OCI-LY1 (cell line): ENCODE data around the gene CCDC60.

Source experiments
- H2AFZ ChIP-seq: fragments of 200-600 bp; sonication (generic), shearing (Covaris generic); 2 replicates; pipeline ENCODE4 v1.6.0; 2014; ENCODE audit warnings: antibody characterized with exemption, mild to moderate bottlenecking, low read length
- H3F3A ChIP-seq: fragments of 200-600 bp; sonication (generic), shearing (Covaris generic); 2 replicates; pipeline ENCODE4 v1.6.0; 2014; ENCODE audit warnings: mild to moderate bottlenecking, antibody characterized with exemption, low read length, moderate library complexity; ENCODE audit not compliant: insufficient read depth
- H3K27ac ChIP-seq: fragments of 200-600 bp; sonication (generic); 2 replicates; pipeline ENCODE4 v1.5.1; 2014; ENCODE audit warnings: low read length, mixed run types, mild to moderate bottlenecking, low read depth; ENCODE audit not compliant: poor library complexity, severe bottlenecking
- H3K27me3 ChIP-seq: fragments of 200-600 bp; sonication (generic); 2 replicates; pipeline ENCODE4 v1.6.0; 2014; ENCODE audit warnings: antibody characterized with exemption, mild to moderate bottlenecking, low read length, moderate library complexity; ENCODE audit not compliant: insufficient read depth
- H3K36me3 ChIP-seq: fragments of 200-600 bp; sonication (generic); 2 replicates; pipeline ENCODE4 v1.6.1; 2014; ENCODE audit warnings: mild to moderate bottlenecking, antibody characterized with exemption, low read length, moderate library complexity, mixed read lengths; ENCODE audit not compliant: insufficient read depth
- H3K4me1 ChIP-seq: fragments of 200-600 bp; sonication (generic); 2 replicates; pipeline ENCODE4 v1.5.1; 2014; ENCODE audit warnings: mild to moderate bottlenecking, low read length, moderate library complexity; ENCODE audit not compliant: insufficient read depth, severe bottlenecking
- H3K4me2 ChIP-seq: fragments of 200-600 bp; sonication (generic), shearing (Covaris generic); 2 replicates; pipeline ENCODE4 v1.6.1; 2014; ENCODE audit warnings: low read length
- H3K4me3 ChIP-seq: fragments of 200-600 bp; sonication (generic); 2 replicates; pipeline ENCODE4 v1.5.1; 2014; ENCODE audit warnings: low read length, low read depth, mild to moderate bottlenecking, mixed read lengths; ENCODE audit not compliant: poor library complexity, severe bottlenecking
- H3K79me2 ChIP-seq: fragments of 200-600 bp; shearing (Covaris generic); 2 replicates; pipeline ENCODE4 v1.6.1; 2016; ENCODE audit warnings: mixed run types, low read length, mixed read lengths; ENCODE audit not compliant: insufficient read depth
- H3K9ac ChIP-seq: fragments of 200-600 bp; sonication (generic), shearing (Covaris generic); 2 replicates; pipeline ENCODE4 v1.6.1; 2014; ENCODE audit warnings: mild to moderate bottlenecking, low read length, mixed read lengths
- H3K9me2 ChIP-seq: fragments of 200-600 bp; sonication (generic), shearing (Covaris generic); 2 replicates; pipeline ENCODE4 v1.6.1; 2014; ENCODE audit warnings: low read depth, mild to moderate bottlenecking, low read length, mixed read lengths
- H3K9me3 ChIP-seq: fragments of 200-600 bp; shearing (Covaris generic); 2 replicates; pipeline ENCODE4 v1.6.1; 2014; ENCODE audit warnings: low read length, mixed read lengths
- H4K20me1 ChIP-seq: fragments of 200-600 bp; sonication (generic), shearing (Covaris generic); 2 replicates; pipeline ENCODE4 v1.6.0; 2016; ENCODE audit warnings: mild to moderate bottlenecking, low read length; ENCODE audit not compliant: insufficient read depth
- CTCF ChIP-seq: fragments of 200-600 bp; sonication (generic), shearing (Covaris generic); IDR thresholded peaks from 2 replicates; pipeline ENCODE4 v1.5.1; 2017; ENCODE audit warnings: mild to moderate bottlenecking, antibody characterized with exemption, low read length, moderate library complexity, mixed read lengths
- EZH2 ChIP-seq: fragments of 200-600 bp; sonication (generic), shearing (Covaris generic); IDR thresholded peaks from 2 replicates; pipeline ENCODE4 v1.8.0; 2017; ENCODE audit warnings: borderline replicate concordance, mixed run types, mild to moderate bottlenecking, antibody characterized with exemption, low read length, moderate library complexity, mixed read lengths

CCDC60 gene

GRCh38 chr12:119363037-119363436, 28.5 kb downstream of the CCDC60 start:
- no peaks in the 10 kb centered on the region for H3F3A ChIP-seq
- H4K20me1 ChIP-seq = no peaks in the 10 kb centered on the region
- no peak overlapping the region for H2AFZ ChIP-seq
- no peak overlapping the region for H3K4me2 ChIP-seq
- no peak for TF ChIP-seq EZH2
- TF ChIP-seq CTCF = no peak
- no peak overlapping the region for H3K27ac ChIP-seq
- H3K27me3 ChIP-seq = no peaks in the 10 kb centered on the region
- H3K9ac ChIP-seq = no peak overlapping the region
- no peak overlapping the region for H3K4me3 ChIP-seq
- no peaks in the 10 kb centered on the region for H3K9me3 ChIP-seq
- no peaks in the 10 kb centered on the region for H3K79me2 ChIP-seq
- no peaks in the 10 kb centered on the region for H3K4me1 ChIP-seq
- H3K36me3 ChIP-seq = no peaks in the 10 kb centered on the region
- H3K9me2 ChIP-seq = no peaks in the 10 kb centered on the region

- Histone ChIP-seq H3K27me3 (no peaks in the 10 kb centered on the region), H3K4me3 (no peak overlapping the region), H3K27ac (no peak overlapping the region), H3K79me2 (no peaks in the 10 kb centered on the region), H3K36me3 (no peaks in the 10 kb centered on the region), H3K4me2 (no peak overlapping the region), H3F3A (no peaks in the 10 kb centered on the region), H4K20me1 (no peaks in the 10 kb centered on the region), H2AFZ (no peak overlapping the region), H3K9me2 (no peaks in the 10 kb centered on the region), H3K9me3 (no peaks in the 10 kb centered on the region), H3K4me1 (no peaks in the 10 kb centered on the region), H3K9ac (no peak overlapping the region)
- TF ChIP-seq CTCF (no peak), EZH2 (no peak)
Measured at GRCh38 chr12:119363490-119363889, 29.0 kb downstream of the CCDC60 start.

DNA sequence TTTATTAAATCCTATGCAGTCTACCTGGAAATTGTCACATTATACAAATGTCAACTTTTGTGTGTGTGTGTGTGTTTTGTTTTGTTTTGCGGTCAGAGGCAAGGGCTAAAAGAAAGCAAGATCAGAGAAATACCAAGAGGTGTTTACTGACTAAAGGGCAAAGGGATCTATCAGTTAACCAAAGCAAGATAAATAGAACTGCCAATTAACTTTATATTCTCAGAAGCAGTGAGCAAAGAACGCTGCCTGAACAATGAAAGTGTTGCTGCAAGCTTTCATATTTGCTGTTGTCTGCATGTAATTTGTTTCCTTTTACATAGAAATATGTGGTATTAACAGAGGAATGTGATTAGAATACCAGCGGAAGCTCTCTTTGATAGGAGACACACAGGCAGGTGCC, 30.9 kb downstream of the CCDC60 start:
- Histone ChIP-seq H3K9ac (no peak overlapping the region), H2AFZ (no peak overlapping the region), H3K36me3 (no peaks in the 10 kb centered on the region), H3K4me1 (no peaks in the 10 kb centered on the region), H3K9me2 (no peaks in the 10 kb centered on the region), H3F3A (no peaks in the 10 kb centered on the region), H3K27ac (no peak overlapping the region), H3K4me2 (no peak overlapping the region), H3K4me3 (no peak overlapping the region), H4K20me1 (no peaks in the 10 kb centered on the region), H3K79me2 (no peaks in the 10 kb centered on the region), H3K27me3 (no peaks in the 10 kb centered on the region), H3K9me3 (no peaks in the 10 kb centered on the region)
- no peak for TF ChIP-seq EZH2
- TF ChIP-seq CTCF = no peak
